HEK293 (cell line): ENCODE measurements around the gene LEF1.

Experiments
- YY1 ChIP-seq: fragments of 450-650 bp; formaldehyde crosslinking; IDR thresholded peaks from 2 replicates; pipeline ENCODE4 v1.5.1; 2018; ENCODE audit warnings: missing biosample characterization, missing genetic modification characterization
- TF ChIP-seq, protein P1 (sequence below): fragments of 450-650 bp; formaldehyde crosslinking; IDR thresholded peaks from 2 replicates; pipeline ENCODE4 v1.5.1; 2016; ENCODE audit warnings: missing biosample characterization, missing genetic modification characterization

- TF ChIP-seq, protein P1, sequence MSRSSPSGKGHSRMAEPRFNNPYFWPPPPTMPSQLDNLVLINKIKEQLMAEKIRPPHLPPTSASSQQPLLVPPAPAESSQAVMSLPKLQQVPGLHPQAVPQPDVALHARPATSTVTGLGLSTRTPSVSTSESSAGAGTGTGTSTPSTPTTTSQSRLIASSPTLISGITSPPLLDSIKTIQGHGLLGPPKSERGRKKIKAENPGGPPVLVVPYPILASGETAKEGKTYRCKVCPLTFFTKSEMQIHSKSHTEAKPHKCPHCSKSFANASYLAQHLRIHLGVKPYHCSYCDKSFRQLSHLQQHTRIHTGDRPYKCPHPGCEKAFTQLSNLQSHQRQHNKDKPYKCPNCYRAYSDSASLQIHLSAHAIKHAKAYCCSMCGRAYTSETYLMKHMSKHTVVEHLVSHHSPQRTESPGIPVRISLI (tag by site-specific recombination): no peak
- TF ChIP-seq YY1 (tag by site-specific recombination): no peak
These were observed 44.6 kb upstream of the LEF1 start for GRCh38 chr4:108213308-108213707.
